Measurements from ENCODE around the gene IGSF9B.
A peak's percentile ranks its signal among the peaks of the same experiment; 100 is the strongest.

The IGSF9B gene

GRCh38 chr11:133964356-133964755 lies 7.6 kb upstream of the IGSF9B start:
- in situ Hi-C loops (cut with MboI; ENCODE audit: low pct_unique_long_range_greater_than_20kb, low sequenced_read_pairs), result no loop called here

GRCh38 chr11:133961890-133962289 lies 5.1 kb upstream of the IGSF9B start:
- in situ Hi-C loops (cut with MboI; ENCODE audit: low pct_unique_long_range_greater_than_20kb, low sequenced_read_pairs), result no loop called here
- no peak for DNase-seq

More at GRCh38 chr11:133964356-133964755, 7.6 kb upstream of the IGSF9B start:
- DNase-seq, result no peak

- DNase-seq, result no peak
- in situ Hi-C loops (cut with MboI; ENCODE audit: low pct_unique_long_range_greater_than_20kb, low sequenced_read_pairs), result no loop called here
Observed at GRCh38 chr11:133957900-133958299, 1.1 kb upstream of the IGSF9B start.

- no peak for DNase-seq
- in situ Hi-C loops (cut with MboI; ENCODE audit: low pct_unique_long_range_greater_than_20kb, low sequenced_read_pairs), result no loop called here
Observed at GRCh38 chr11:133955945-133956421, 785 bp downstream of the IGSF9B start.

- in situ Hi-C loops (cut with MboI; ENCODE audit: low pct_unique_long_range_greater_than_20kb, low sequenced_read_pairs), result no loop called here
- no peak for DNase-seq
Observed at GRCh38 chr11:133955081-133955891, 1.5 kb downstream of the IGSF9B start.

- in situ Hi-C loops (cut with MboI; ENCODE audit: low pct_unique_long_range_greater_than_20kb, low sequenced_read_pairs), result no loop called here
- no peak for DNase-seq
Observed at GRCh38 chr11:133953999-133954398, 2.8 kb downstream of the IGSF9B start.

- in situ Hi-C loops (cut with MboI; ENCODE audit: low pct_unique_long_range_greater_than_20kb, low sequenced_read_pairs), result no loop called here
Observed at GRCh38 chr11:133953547-133953946, 3.2 kb downstream of the IGSF9B start.

GRCh38 chr11:133952199-133953190 lies 4.3 kb downstream of the IGSF9B start:
- in situ Hi-C loops (cut with MboI; ENCODE audit: low pct_unique_long_range_greater_than_20kb, low sequenced_read_pairs), result no loop called here

More at GRCh38 chr11:133953547-133953946, 3.2 kb downstream of the IGSF9B start:
- DNase-seq, result no peak

GRCh38 chr11:133951327-133952198 lies 5.2 kb downstream of the IGSF9B start:
- in situ Hi-C loops (cut with MboI; ENCODE audit: low pct_unique_long_range_greater_than_20kb, low sequenced_read_pairs), result no loop called here
- no peak for DNase-seq

More at GRCh38 chr11:133952199-133953190, 4.3 kb downstream of the IGSF9B start:
- no peak for DNase-seq

GRCh38 chr11:133950874-133951326 lies 5.9 kb downstream of the IGSF9B start:
- DNase-seq, result no peak
- in situ Hi-C loops (cut with MboI; ENCODE audit: low pct_unique_long_range_greater_than_20kb, low sequenced_read_pairs), result no loop called here

GRCh38 chr11:133950421-133950820 lies 6.3 kb downstream of the IGSF9B start:
- in situ Hi-C loops (cut with MboI; ENCODE audit: low pct_unique_long_range_greater_than_20kb, low sequenced_read_pairs), result no loop called here
- DNase-seq, result no peak

GRCh38 chr11:133949129-133949528 lies 7.6 kb downstream of the IGSF9B start:
- DNase-seq, result no peak
- in situ Hi-C loops (cut with MboI; ENCODE audit: low pct_unique_long_range_greater_than_20kb, low sequenced_read_pairs), result loop anchor here (25.0 kb wide), 1 partner anchor 188 kb away; no protein-coding TSS in a partner anchor

- in situ Hi-C loops (cut with MboI; ENCODE audit: low pct_unique_long_range_greater_than_20kb, low sequenced_read_pairs), result loop anchor here (25.0 kb wide), 1 partner anchor 189 kb away; no protein-coding TSS in a partner anchor
- no peak for DNase-seq
Observed at GRCh38 chr11:133948711-133949110, 8.1 kb downstream of the IGSF9B start.

GRCh38 chr11:133947321-133947756 lies 9.4 kb downstream of the IGSF9B start:
- in situ Hi-C loops (cut with MboI; ENCODE audit: low pct_unique_long_range_greater_than_20kb, low sequenced_read_pairs), result loop anchor here (25.0 kb wide), 1 partner anchor 190 kb away; no protein-coding TSS in a partner anchor
- DNase-seq, result peak; percentile 64

- in situ Hi-C loops (cut with MboI; ENCODE audit: low pct_unique_long_range_greater_than_20kb, low sequenced_read_pairs), result loop anchor here (25.0 kb wide), 1 partner anchor 191 kb away; no protein-coding TSS in a partner anchor
- no peak for DNase-seq
Observed at GRCh38 chr11:133946541-133947318, 10.0 kb downstream of the IGSF9B start.

- DNase-seq, result no peak
- in situ Hi-C loops (cut with MboI; ENCODE audit: low pct_unique_long_range_greater_than_20kb, low sequenced_read_pairs), result loop anchor here (25.0 kb wide), 1 partner anchor 191 kb away; no protein-coding TSS in a partner anchor
Observed at GRCh38 chr11:133946051-133946450, 10.7 kb downstream of the IGSF9B start.

Data from KBM-7 (cell line).